ENCODE data around the gene SEC14L2.

SEC14L2 gene

DNA sequence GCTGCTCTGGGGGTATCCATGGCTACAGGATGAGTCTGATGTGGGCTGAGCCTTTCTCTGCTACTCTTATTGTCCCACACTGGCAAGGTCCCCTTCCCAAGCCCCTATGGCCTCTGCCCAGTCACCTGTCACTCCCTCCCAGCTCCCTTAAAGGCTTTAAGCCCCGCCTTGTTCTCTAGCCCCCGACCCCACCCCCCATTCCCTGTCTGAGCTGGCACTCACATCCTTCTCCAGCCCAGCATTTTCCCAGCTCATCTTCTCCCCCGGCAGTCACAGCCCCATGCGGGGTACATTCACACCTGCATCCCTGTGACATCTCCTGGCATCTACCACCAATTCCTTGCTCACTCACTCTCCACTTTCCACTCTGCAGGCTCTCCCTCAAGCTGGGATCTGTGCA, 33.1 kb downstream of the SEC14L2 start:
- TF ChIP-seq ARNT (IDR thresholded peaks at IDR 0.05): no peak
- no peak for TF ChIP-seq FOXA1 (IDR thresholded peaks at IDR 0.05)
- TF ChIP-seq TARDBP (IDR thresholded peaks at IDR 0.05): no peak
- no peak for TF ChIP-seq PKNOX1 (IDR thresholded peaks at IDR 0.05)
- TF ChIP-seq NFRKB (IDR thresholded peaks at IDR 0.05): no peak
- no peak for TF ChIP-seq CTBP1 (IDR thresholded peaks at IDR 0.05; ENCODE audit: borderline replicate concordance)
- TF ChIP-seq L3MBTL2 (conservative IDR thresholded peaks at IDR 0.05): no peak
- no peak for DNase-seq (ENCODE audit: extremely low spot score)
- CTCF ChIA-PET: interaction anchor here (0.5 kb wide), 1 partner anchor 191 kb away, joined by 3 read pairs; no protein-coding TSS in a partner anchor
- POLR2A ChIA-PET: interaction anchor here (2.3 kb wide), 1 partner anchor 15 kb away, joined by 10 read pairs; no protein-coding TSS in a partner anchor

GRCh38 chr22:30430933-30431332, 34.1 kb downstream of the SEC14L2 start:
- ChIA-PET CTCF (interaction anchor here (0.6 kb wide), 1 partner anchor 21 kb away, joined by 8 read pairs; no protein-coding TSS in a partner anchor), POLR2A (interaction anchor here (0.7 to 2.3 kb wide), 3 partner anchors 9 to 179 kb away, joined by 3 to 10 read pairs (median 4); no protein-coding TSS in a partner anchor)
- no peak for DNase-seq (ENCODE audit: extremely low spot score)
- TF ChIP-seq ELF4 (IDR thresholded peaks at IDR 0.05): no peak
- no peak for TF ChIP-seq FOXK2 (IDR thresholded peaks at IDR 0.05)
- TF ChIP-seq BHLHE40 (IDR thresholded peaks at IDR 0.05; ENCODE audit: borderline replicate concordance): no peak
- TF ChIP-seq HDGF (IDR thresholded peaks at IDR 0.05; ENCODE audit: borderline replicate concordance): no peak
- no peak for TF ChIP-seq ZNF384 (IDR thresholded peaks at IDR 0.05)
- TF ChIP-seq CTBP1 (IDR thresholded peaks at IDR 0.05; ENCODE audit: borderline replicate concordance): no peak
- TF ChIP-seq NFRKB (IDR thresholded peaks at IDR 0.05): no peak
- no peak for TF ChIP-seq ARNT (IDR thresholded peaks at IDR 0.05)
- no peak for TF ChIP-seq TARDBP (IDR thresholded peaks at IDR 0.05)
- no peak for TF ChIP-seq FOXM1 (IDR thresholded peaks at IDR 0.05; ENCODE audit: borderline replicate concordance)
- no peak for TF ChIP-seq LEF1 (IDR thresholded peaks at IDR 0.05; ENCODE audit: borderline replicate concordance)
- no peak for TF ChIP-seq SUZ12 (IDR thresholded peaks at IDR 0.05)
- TF ChIP-seq SP1 (IDR thresholded peaks at IDR 0.05): no peak
- no peak for TF ChIP-seq PKNOX1 (IDR thresholded peaks at IDR 0.05)
- no peak for TF ChIP-seq FOXA1 (IDR thresholded peaks at IDR 0.05)
- TF ChIP-seq L3MBTL2 (conservative IDR thresholded peaks at IDR 0.05): no peak

DNA sequence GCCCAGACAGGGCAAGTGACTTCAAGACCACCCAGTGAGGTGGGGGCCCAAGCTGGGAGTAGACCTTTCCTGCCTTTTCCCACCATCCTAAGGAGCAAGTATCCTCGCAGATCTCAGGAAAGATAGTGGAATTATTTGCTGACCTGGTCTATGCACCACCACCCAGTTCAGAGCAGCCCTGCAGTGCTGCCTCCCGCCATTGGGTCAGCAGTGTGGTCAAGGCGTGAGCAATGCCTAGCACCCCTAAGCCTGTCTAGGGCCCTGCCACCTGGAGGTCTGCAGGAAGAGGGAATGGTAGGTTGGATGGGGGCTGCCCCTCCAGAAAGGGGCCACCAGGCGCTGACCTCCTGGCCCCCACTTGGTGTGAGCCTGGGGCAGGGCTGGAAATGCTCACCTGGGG, 35.3 kb downstream of the SEC14L2 start:
- TF ChIP-seq ELF4 (IDR thresholded peaks at IDR 0.05) (no peak), HDGF (IDR thresholded peaks at IDR 0.05; ENCODE audit: borderline replicate concordance) (no peak), ZNF384 (IDR thresholded peaks at IDR 0.05) (no peak), LEF1 (IDR thresholded peaks at IDR 0.05; ENCODE audit: borderline replicate concordance) (no peak), BHLHE40 (IDR thresholded peaks at IDR 0.05; ENCODE audit: borderline replicate concordance) (no peak), L3MBTL2 (conservative IDR thresholded peaks at IDR 0.05) (no peak), FOXK2 (IDR thresholded peaks at IDR 0.05) (no peak), SUZ12 (IDR thresholded peaks at IDR 0.05) (no peak), CTBP1 (IDR thresholded peaks at IDR 0.05; ENCODE audit: borderline replicate concordance) (no peak), NFRKB (IDR thresholded peaks at IDR 0.05) (no peak), SP1 (IDR thresholded peaks at IDR 0.05) (no peak)
- ChIA-PET POLR2A (interaction anchor here (1.0 to 2.3 kb wide), 3 partner anchors 8 to 12 kb away, joined by 3 to 10 read pairs (median 8); no protein-coding TSS in a partner anchor), CTCF (interaction anchor here (1.4 kb wide), 1 partner anchor 8 kb away, joined by 5 read pairs; no protein-coding TSS in a partner anchor)
- DNase-seq (ENCODE audit: extremely low spot score): no peak

GRCh38 chr22:30432520-30432919, 35.7 kb downstream of the SEC14L2 start:
- DNase-seq (ENCODE audit: extremely low spot score): no peak
- POLR2A ChIA-PET: interaction anchor here (1.0 to 2.0 kb wide), 3 partner anchors 8 to 12 kb away, joined by 3 to 8 read pairs (median 6); no protein-coding TSS in a partner anchor
- TF ChIP-seq ARNT (IDR thresholded peaks at IDR 0.05) (no peak), NFRKB (IDR thresholded peaks at IDR 0.05) (no peak), PKNOX1 (IDR thresholded peaks at IDR 0.05) (no peak)
- CTCF ChIA-PET: interaction anchor here (0.5 to 1.4 kb wide), 2 partner anchors 9 to 343 kb away, joined by 3 to 5 read pairs; no protein-coding TSS in a partner anchor

- TF ChIP-seq ARNT (IDR thresholded peaks at IDR 0.05) (no peak), FOXK2 (IDR thresholded peaks at IDR 0.05) (no peak), L3MBTL2 (conservative IDR thresholded peaks at IDR 0.05) (no peak), BHLHE40 (IDR thresholded peaks at IDR 0.05; ENCODE audit: borderline replicate concordance) (no peak), CTBP1 (IDR thresholded peaks at IDR 0.05; ENCODE audit: borderline replicate concordance) (no peak), FOXA1 (IDR thresholded peaks at IDR 0.05) (no peak), SP1 (IDR thresholded peaks at IDR 0.05) (no peak)
- CTCF ChIA-PET: interaction anchor here (0.5 to 1.4 kb wide), 3 partner anchors 8 to 342 kb away, joined by 3 to 5 read pairs (median 3); no protein-coding TSS in a partner anchor
- POLR2A ChIA-PET: interaction anchor here (1.0 to 2.0 kb wide), 3 partner anchors 9 to 12 kb away, joined by 3 to 8 read pairs (median 6); no protein-coding TSS in a partner anchor
- DNase-seq (ENCODE audit: extremely low spot score): no peak
Observed at GRCh38 chr22:30433227-30433626, 36.4 kb downstream of the SEC14L2 start.

- ChIA-PET POLR2A (interaction anchor here (0.5 to 2.0 kb wide), 3 partner anchors 9 to 137 kb away, joined by 3 to 8 read pairs (median 6); no protein-coding TSS in a partner anchor), CTCF (interaction anchor here (0.8 kb wide), 1 partner anchor 9 kb away, joined by 3 read pairs; no protein-coding TSS in a partner anchor)
- no peak for DNase-seq (ENCODE audit: extremely low spot score)
- no peak for TF ChIP-seq ELF4 (IDR thresholded peaks at IDR 0.05)
- TF ChIP-seq FOXM1 (IDR thresholded peaks at IDR 0.05; ENCODE audit: borderline replicate concordance): no peak
- no peak for TF ChIP-seq ARNT (IDR thresholded peaks at IDR 0.05)
Observed at GRCh38 chr22:30433773-30434172, 37.0 kb downstream of the SEC14L2 start.

Data from HEK293T (cell line).